Keratinocyte (primary cell): ENCODE results near the gene LYRM2.

Experiments used
- EZH2 ChIP-seq: IDR thresholded peaks from one replicate; pipeline ENCODE4 v1.6.1; 2012; ENCODE audit warnings: inconsistent platforms, mild to moderate bottlenecking, low read length, moderate library complexity
- TF ChIP-seq, protein P1 (sequence below), 3 experiments: IDR thresholded peaks in 1 of 3; conservative IDR thresholded peaks in 1 of 3; optimal IDR thresholded peaks in 1 of 3; 2 replicates in 2 of 3; 3 replicates in 1 of 3; pipeline versions ENCODE3 to v1.5.1; 2011; ENCODE audit warnings: low read length in 3 of 3, mild to moderate bottlenecking in 3 of 3, moderate library complexity in 2 of 3, control low read depth in 1 of 3, inconsistent platforms in 1 of 3; ENCODE audit not compliant: insufficient read depth in 2 of 3; ENCODE audit errors: extremely low read depth in 1 of 3

DNA sequence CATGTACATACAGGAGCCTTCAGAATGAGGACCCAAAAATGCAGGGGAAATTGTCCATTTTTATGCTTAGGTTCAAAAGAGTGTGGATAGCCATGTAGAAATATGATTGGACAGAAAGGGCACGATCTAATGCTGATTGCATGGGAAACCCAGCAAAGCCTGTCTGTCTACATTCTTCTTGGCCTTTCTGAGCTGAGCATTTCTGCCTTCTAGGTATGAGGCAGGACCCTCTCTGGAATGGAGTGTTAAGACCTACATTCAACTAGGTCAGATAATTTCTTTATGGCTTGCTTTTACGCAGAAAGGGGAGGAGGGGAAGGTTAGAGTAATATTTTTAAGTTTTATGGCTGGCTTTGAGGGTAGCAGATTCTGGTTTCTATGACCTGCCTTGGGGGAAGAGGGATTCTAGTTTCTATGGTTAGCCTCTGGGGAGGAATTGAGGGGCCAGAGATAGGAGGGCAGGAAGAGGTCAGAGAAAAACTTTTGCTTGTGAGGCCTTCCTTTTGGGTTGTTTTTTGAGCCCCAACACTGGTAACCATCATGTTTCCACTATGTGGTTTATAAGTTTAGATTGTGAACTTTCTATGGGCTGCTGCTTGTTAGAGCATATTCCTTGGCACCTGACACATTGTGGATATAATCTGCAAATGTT lies 63.5 kb downstream of the LYRM2 start:
- TF ChIP-seq, protein P1, sequence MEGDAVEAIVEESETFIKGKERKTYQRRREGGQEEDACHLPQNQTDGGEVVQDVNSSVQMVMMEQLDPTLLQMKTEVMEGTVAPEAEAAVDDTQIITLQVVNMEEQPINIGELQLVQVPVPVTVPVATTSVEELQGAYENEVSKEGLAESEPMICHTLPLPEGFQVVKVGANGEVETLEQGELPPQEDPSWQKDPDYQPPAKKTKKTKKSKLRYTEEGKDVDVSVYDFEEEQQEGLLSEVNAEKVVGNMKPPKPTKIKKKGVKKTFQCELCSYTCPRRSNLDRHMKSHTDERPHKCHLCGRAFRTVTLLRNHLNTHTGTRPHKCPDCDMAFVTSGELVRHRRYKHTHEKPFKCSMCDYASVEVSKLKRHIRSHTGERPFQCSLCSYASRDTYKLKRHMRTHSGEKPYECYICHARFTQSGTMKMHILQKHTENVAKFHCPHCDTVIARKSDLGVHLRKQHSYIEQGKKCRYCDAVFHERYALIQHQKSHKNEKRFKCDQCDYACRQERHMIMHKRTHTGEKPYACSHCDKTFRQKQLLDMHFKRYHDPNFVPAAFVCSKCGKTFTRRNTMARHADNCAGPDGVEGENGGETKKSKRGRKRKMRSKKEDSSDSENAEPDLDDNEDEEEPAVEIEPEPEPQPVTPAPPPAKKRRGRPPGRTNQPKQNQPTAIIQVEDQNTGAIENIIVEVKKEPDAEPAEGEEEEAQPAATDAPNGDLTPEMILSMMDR (optimal IDR thresholded peaks at IDR 0.05 in 1 of 3, IDR thresholded peaks at IDR 0.05 in 1 of 3, conservative IDR thresholded peaks at IDR 0.05 in 1 of 3; ENCODE audit: extremely low read depth in 1 of 3, insufficient read depth in 2 of 3, low read length in 3 of 3): no peak
- no peak for TF ChIP-seq EZH2
